ENCODE data around the gene CLBA1.

Gene CLBA1

GRCh38 chr14:104979758-104980610, 5.6 kb upstream of the CLBA1 start:
- DNase-seq (ENCODE audit: low read depth), result no peak

DNA sequence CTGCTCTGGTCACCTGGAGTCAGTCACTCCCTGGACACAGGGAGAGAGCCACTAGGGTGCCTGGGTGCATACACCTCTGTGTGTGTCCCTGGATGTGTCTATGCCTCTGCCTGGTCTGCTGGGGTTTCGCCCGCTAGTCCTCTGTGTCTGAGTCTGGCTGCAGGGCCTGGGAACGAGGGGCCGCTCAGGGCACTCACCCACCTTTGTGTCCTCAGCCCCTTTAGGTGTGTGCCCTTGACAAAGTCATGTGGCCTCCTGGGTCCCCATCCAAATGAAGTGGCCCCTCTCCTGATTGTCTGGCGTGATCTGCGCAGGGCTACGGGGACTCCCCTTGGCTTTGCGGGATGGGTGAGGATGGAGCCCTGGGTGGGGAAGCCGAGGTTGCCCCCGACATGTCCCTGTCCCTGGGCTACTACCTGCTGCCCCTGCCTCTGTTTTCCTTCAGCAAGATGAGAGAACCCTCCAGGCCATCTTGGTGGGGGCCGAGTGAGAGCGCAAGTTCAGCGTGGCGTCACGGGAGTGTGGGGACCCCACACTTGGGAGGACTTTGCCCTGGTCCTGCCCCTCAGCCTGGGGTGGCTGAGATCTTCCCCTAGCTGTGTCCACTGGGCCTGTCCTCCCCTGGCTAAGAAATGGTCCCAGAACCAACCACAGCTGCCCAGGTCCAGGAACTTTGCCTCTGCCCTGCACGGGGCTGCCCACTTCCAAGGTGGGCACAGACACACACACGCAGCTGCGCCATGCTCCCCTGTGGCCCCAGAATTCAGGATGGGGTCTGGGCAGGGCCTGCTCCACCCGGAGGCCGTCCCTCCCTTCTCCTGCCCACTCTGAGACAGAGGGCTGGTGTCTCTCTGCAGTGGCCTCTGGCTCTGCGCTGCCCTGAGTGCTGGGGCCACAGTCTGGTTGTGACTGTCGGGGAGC, 4.7 kb upstream of the CLBA1 start:
- no peak for DNase-seq (ENCODE audit: low read depth)

DNA sequence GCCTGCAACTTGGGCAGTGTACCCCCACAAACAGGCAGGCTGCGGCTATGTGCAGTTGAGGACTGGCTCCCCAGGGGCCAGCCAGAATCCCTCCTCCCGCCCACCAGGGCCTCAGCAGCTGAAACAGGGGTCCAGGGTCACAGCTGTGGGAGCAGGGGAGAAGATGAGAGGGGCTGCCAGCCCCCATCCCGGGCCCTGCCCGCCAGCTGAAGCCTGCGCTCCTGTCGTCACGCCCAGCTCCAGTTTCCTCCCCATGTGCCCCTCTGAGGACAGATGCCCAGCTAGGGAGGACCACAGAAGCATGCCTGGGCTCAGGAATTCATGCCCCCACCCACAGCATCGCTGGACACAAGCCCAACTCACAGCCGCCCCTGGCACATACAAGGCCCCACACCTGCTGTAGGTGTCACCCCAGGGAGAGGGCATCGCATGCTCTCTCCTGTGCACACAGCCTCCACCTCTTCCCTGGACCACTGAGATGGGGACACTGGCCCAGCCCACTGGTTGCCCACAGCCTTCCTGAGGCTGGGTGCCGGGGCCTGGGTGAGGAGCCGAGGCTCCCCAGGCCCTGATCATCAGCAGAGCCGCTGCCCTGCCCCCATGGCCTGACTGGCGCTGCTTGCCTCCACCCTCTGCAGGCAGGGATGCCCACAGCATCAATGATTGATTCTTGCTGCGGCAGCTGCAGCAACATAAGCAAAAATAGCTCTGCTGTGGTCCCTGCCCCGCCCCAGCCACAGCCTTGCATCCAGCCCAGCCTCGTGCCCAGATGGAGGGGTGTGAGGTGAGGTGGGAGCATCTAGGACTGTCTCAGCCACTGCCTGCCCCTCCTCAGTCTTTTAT, 3.7 kb upstream of the CLBA1 start:
- no peak for DNase-seq (ENCODE audit: low read depth)

DNA sequence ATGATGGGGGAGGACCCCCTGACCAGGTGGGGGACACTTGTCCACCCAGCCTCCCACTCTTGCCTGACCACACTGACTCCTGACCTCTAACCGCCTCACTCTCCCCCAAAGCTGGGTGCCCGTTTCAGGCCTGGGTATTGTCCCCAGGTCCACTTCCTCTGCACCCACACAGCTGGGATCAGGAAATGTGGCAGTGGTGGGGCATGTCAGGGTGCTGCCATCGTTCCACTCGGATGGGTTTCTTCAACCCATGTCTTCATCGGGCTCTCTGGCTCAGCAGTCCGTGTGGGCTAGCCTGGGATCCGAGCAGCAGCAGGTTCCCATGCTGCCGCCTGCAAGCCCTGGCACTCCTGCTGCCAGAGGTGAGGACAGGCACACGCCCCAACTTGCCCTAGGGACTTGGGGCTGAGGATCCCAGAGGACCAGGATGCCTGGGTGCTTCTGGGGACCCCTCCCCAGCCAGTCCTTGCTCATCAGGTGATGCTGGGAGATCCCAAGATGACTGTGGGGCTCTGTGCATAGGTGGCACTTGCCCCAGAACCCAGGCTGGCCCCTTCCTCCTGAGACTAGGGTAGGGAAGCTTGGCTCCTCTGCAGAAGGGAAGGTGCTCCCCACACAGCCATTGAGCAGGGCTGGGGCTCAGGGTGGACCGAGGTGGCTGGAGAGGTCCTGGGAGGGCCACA, 2.9 kb upstream of the CLBA1 start:
- no peak for DNase-seq (ENCODE audit: low read depth)

DNA sequence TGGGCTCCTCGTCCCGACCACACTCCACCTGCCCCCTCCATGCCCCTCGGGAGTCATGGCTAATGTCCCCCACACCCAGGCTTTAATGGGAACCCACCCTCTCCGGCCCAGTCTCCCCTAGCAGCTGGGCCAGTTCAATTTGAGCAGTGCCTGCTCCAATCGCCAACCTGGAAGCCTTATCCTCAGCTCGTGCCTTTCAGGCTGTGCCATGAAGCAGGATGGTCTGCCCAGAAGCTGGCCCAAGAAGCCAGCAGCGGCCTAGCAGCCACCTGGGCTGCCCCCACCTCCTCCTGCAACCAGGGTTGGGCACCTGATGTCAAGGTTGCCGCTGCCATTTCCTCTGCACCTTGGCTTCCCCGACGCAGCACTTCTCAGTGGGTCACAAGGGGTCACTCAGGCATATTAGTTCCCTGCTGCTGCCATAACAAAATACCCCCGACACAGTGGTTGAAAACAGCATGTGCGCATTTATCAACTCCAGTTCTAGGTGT, 2.3 kb upstream of the CLBA1 start:
- DNase-seq (ENCODE audit: low read depth), result no peak

DNA sequence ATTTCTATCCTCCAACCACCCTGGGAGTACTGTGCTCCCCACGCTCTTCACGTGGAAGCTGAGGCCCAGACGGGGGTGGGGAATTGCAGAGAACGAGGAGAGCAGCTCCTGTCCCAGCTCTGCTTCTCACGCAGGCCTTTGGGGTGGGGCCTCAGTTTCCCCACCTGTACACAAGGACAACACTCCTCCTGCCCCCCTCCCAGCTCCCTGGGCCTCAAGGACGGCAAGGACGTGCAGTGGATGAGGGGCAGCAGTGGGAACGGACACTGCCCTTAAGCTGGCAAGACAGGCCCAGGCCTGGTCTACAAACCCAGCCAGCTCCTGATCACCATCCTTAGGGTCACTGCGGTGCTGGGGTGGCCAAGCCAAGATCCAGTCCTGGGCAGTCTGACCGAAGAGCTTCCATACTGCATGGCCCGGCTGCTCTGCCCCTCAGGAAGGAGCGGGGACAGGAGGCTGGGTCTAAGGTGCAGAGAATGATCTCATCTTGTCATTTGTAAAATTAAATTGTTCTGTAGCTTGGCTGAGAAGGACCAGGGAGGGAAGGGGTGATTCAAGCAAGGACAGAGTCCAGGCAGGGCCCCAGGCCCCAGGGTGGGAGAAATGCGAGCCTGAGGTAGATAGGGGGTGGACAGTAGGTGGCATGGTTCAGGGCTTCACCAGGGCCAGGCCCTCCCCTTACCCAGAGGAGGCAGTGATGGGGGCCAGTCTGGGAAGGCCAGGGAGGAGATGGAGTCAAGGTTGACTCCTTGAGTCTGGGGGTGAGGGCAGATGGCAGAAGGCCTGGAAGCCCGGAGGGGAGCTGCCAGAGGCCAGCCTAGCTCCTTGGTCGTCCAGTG, 1.3 kb upstream of the CLBA1 start:
- no peak for DNase-seq (ENCODE audit: low read depth)

GRCh38 chr14:104986487-104987164, 1.0 kb downstream of the CLBA1 start:
- no peak for DNase-seq (ENCODE audit: low read depth)

DNA sequence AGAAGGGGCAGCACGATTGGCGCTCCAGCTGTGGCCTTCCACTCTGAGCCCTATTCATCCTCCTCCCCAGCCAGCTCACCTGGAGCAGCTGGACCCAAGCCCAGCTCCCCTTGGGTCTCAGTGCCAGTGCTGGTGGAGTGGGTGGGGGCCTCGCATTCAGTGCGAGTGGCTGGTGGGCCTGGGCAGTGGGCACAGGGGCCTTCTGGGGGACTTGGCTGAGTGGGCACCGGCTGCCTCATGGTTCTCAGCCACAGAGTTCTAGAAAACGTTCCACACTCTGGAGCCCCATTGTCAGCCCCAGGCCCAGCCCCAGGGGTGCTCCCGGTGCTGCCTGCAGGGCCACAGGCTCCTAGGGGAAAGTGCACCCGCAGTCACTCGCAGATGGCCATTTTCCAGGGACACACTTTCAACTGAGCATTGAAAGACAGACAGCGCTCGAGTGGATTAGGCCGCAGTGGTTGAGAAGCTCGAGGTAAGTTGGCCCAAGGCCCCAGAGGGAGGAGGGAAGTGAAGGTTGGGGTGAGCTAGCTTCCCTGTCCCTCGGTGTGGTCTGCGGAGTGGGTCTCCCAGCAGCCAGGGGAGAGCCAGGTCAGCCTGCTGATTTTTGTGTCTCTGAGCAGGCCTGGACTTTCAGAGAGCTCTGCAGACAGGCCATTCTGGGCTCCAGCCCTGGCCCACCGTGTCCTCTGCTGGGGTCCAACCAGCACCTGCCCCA, 3.8 kb downstream of the CLBA1 start:
- no peak for DNase-seq (ENCODE audit: low read depth)

DNA sequence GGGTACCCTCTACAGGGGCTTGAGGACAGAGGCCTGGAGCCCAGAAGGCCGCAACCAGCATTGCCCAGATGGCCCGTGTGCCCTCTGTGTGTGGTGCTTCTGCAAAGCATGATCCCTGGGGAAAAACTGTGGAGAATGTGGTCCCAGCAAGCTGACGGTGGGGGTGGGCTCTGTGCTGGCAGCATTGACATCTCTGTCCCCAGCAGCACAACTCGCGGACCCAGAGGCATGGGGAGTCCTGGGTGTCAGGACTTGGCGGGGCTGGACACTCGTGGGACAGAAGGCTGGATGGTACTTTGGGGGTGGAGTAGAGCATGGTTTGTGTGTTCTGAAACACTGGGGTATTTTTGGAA, 4.3 kb downstream of the CLBA1 start:
- DNase-seq (ENCODE audit: low read depth), result no peak

DNA sequence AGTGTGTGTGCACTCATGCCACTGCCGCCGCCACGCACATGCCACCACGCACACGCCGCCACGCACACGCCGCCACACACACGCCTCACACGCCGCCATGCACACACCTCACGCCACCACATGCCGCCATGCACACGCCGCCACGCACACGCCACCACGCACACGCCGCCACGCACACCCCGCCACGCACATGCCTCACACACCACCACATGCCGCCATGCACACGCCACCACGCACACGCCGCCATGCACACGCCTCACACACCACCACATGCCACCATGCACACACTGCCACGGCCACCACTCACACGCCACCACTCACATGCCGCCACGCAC, 6.3 kb downstream of the CLBA1 start:
- DNase-seq (ENCODE audit: low read depth), result no peak

- DNase-seq (ENCODE audit: low read depth), result no peak
Observed at GRCh38 chr14:104992501-104992900, 6.9 kb downstream of the CLBA1 start.

DNA sequence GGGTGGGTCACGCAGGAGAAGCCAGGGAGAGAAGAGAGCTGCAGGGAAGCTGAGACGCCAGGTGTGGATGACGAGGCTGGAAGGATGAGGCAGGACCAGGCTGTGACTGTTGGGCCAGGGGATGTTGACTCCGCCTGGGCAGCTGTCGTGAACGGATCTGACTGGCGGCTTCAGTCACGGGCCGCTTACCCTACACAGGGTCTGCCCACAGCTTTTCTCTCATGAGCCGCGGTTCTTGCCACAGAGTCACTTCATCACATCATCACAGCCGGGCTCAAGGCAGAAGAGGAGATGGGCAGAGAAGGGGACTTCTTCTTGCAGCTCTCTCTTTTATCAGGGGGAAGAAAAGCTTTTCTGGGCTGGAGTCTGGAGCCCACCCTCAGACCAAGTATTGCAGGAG, 7.7 kb downstream of the CLBA1 start:
- DNase-seq (ENCODE audit: low read depth), result no peak

DNA sequence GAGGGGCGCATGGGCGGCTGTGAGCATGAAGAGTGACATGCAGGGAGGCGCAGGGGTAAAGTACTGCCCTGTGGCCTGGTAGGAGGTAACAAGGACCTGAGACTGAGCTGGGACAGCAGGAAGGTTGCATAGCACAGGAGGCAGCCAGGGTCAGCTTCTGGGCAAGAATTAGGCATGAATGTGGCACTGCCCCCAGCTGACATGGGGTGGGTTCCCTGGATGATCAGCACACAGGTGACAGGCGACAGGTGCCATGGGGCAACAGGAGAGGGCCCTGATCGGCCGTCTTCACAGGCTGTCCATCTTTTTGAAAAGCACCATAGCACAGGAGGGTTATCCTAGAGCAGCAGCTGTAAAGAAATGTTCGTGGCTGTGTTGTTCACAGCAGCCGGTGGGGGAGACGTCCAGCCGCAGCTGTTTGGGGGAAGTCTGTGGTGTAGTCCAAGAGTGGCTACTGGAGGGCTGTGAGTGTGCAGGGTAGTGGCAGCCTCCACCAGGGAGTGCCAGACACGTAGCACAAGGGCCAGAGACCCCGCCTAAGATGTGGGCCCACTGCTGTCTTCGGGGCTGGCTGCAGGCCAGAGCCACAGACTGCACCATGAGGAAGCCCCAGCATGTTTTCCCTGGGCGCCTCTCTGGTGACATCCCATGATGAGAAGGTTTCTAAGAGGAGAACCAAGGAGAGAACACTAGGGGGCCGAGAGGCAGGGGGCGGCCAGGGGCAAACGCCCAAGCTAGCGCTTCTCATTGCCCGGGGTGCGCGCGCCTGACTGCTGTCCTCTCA, 8.4 kb downstream of the CLBA1 start:
- no peak for DNase-seq (ENCODE audit: low read depth)

- DNase-seq (ENCODE audit: low read depth), result no peak
Observed at GRCh38 chr14:104994978-104995377, 9.4 kb downstream of the CLBA1 start.

DNA sequence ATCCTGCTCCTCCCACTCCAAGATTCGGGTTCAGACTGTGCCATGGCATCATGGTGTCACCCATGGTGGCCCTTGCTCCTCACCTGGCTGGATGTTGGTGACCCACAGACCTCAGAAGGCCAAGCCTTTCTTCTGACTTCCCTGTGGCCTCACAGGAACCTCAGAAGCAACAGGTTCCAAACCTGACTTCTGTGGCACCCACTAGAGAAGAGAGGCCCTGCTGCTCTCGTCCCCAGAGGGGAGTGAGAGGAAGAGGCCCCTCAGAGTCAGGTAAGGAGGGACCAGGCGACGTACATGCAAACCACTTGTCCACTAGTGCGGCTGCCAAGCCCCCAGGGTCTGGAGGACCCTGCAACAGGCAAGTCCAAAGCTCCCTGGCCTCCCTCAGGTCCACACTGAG, 10.4 kb downstream of the CLBA1 start:
- DNase-seq (ENCODE audit: low read depth), result no peak

- DNase-seq (ENCODE audit: low read depth), result no peak
Observed at GRCh38 chr14:104996483-104996882, 10.9 kb downstream of the CLBA1 start.

GRCh38 chr14:104998801-104999200, 13.2 kb downstream of the CLBA1 start:
- DNase-seq (ENCODE audit: low read depth), result no peak

- DNase-seq (ENCODE audit: low read depth), result no peak
Observed at GRCh38 chr14:104999361-104999760, 13.8 kb downstream of the CLBA1 start.
